Measurements from ENCODE around the gene CIRBP. TPM values are rescaled to one million over a fixed set of nuclear protein-coding genes. Genes with fewer than 3 reads are reported as not detected.
"Not testable (repeated sequence)": the region's sequence is repeated elsewhere in the genome, so short reads cannot be mapped to it uniquely, and the experiment has no call there.

CIRBP gene
- total RNA-seq, 4 donors from 2014 or later, result 389 to 640 (median 576) TPM

DNA sequence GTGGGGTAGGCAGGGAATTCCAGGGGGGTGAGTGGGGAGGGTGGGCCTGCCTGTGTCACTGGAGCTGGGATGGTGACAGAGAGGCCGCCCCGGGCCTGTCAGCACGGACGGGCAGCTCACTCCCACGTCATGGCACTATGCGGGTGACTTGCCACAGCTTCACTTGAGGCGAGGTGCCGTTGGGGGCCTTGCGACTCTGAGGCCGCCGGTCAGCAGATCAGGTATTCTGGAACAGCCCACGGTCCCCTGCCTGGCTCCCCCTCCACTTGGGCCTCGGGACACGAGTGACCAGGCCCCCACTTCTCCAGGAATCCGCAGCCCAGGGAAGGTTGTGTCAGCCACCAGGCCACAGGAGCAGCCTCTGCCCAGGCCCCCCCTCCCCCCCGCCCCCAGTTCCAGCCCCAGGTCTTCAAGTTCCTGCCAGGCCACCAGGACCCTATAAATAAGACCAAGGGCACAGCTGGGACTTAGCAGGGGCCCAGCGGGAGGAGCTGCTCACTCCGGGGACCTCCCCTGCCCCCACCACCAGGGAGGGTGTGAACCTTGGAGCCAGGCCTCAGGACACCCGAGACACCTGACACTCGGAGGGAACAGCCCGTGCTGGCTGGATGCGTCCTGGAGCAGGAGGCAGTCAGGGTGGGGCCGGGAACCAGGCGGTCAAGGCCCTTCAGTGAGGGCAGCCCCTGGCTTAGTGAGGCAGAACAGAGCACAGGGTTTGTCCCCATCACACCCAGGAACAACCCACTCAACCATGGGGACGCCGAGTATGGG lies 23.5 kb upstream of the CIRBP start:
- Histone ChIP-seq H3K27ac (peak overlapping the region; percentile 90 to 99 (median 99)), H3K36me3 (peaks cover 0 to 3% (median 0%) of the 10 kb centered on the region in 3 donors), H3K9me3 (no peaks in the 10 kb centered on the region), H3K4me1 (peaks cover 3 to 74% (median 45%) of the 10 kb centered on the region in 4 donors), H3K4me3 (peak overlapping the region in 1 of 4 donors; percentile 9), H3K27me3 (no peaks in the 10 kb centered on the region)
- TF ChIP-seq POLR2A (IDR thresholded peaks at IDR 0.05) (no peak), EP300 (IDR thresholded peaks at IDR 0.05) (peak; percentile 38 to 65)
- DNase-seq (ENCODE audit: low spot score in 2 of 2), result no peak
- 40 to 61% methylated on average over 12 to 24 of the region's 26 CpGs for WGBS, 2 donors

DNA sequence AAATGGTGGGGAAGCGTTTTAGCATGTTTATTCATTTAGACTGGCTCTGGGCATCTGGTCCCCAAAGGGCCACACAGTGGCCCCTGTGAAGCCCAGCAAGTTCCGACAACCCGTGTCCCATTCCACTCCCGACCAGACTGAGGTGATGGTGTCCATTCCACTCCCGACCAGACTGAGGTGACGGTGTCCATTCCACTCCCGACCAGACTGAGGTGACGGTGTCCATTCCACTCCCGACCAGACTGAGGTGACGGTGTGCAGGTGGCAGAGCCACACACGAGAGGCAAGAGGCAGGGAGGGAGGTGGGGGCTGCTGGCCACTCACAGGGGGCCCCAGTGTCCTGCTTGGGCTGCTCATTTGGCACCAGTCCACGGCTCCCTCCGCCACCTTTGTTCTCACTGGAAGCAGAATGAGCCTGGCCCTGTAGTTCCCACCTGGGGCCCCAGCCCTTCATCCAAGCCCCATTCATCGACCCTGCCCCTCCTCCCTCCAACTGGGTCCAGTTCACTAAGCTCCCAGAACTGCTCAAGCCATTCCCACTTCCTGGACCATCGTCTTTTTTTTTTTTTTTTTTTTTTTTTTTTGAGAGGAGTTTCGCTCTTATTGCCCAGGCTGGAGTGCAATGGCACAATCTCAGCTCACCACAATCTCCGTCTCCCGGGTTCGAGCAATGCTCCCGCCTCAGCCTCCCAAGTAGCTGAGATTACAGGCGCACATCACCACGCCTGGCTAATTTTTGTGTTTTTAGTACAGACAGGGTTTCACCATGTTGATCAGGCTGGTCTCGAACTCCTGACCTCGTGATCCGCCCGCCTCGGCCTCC lies 22.7 kb upstream of the CIRBP start:
- Histone ChIP-seq H3K4me1 (peaks cover 0 to 74% (median 41%) of the 10 kb centered on the region in 4 donors), H3K27ac (peak overlapping the region; percentile 90 to 99 (median 99))
- H3K9me3 ChIP-seq; H3K4me3 ChIP-seq; H3K36me3 ChIP-seq; H3K27me3 ChIP-seq; DNase-seq (ENCODE audit: low spot score in 2 of 2): not testable (repeated sequence)
- 73 to 80% methylated on average over 26 of the region's 27 CpGs for WGBS, 2 donors

DNA sequence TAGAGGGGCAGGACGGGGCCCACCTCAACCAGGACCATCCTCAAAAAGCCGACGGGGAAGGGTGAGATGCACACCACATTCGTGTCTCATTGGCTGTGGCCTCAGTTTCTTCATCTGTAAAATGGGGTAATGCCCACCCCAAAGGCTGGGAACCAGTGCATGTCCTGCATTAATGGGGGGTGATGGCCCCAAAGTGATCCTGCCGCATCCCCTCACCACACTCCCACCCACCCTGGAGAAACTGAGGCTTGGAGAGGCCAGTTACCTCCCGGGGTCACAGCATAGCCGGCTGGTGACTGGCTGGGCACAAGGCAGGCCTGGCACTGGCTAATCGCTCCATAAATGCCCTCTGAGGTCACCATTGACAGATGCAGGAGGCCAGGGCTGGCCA lies 21.4 kb upstream of the CIRBP start:
- H3K36me3 ChIP-seq, result peaks cover 0 to 3% (median 0%) of the 10 kb centered on the region in 3 donors
- H3K9me3 ChIP-seq, result no peaks in the 10 kb centered on the region
- H3K27me3 ChIP-seq, result no peaks in the 10 kb centered on the region
- DNase-seq (ENCODE audit: low spot score in 2 of 2), result no peak
- H3K27ac ChIP-seq, result peak overlapping the region; percentile 98 to 99 (median 99)
- H3K4me3 ChIP-seq, result peak overlapping the region; percentile 49 to 99 (median 92)
- peaks cover 0 to 76% (median 44%) of the 10 kb centered on the region in 4 donors for H3K4me1 ChIP-seq
- TF ChIP-seq EP300 (IDR thresholded peaks at IDR 0.05) (no peak), POLR2A (IDR thresholded peaks at IDR 0.05) (no peak)
- TF ChIP-seq, protein P1, sequence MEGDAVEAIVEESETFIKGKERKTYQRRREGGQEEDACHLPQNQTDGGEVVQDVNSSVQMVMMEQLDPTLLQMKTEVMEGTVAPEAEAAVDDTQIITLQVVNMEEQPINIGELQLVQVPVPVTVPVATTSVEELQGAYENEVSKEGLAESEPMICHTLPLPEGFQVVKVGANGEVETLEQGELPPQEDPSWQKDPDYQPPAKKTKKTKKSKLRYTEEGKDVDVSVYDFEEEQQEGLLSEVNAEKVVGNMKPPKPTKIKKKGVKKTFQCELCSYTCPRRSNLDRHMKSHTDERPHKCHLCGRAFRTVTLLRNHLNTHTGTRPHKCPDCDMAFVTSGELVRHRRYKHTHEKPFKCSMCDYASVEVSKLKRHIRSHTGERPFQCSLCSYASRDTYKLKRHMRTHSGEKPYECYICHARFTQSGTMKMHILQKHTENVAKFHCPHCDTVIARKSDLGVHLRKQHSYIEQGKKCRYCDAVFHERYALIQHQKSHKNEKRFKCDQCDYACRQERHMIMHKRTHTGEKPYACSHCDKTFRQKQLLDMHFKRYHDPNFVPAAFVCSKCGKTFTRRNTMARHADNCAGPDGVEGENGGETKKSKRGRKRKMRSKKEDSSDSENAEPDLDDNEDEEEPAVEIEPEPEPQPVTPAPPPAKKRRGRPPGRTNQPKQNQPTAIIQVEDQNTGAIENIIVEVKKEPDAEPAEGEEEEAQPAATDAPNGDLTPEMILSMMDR (IDR thresholded peaks at IDR 0.05), result no peak
- 76 to 94% methylated on average over 6 to 8 of the region's 8 CpGs for WGBS, 2 donors

DNA sequence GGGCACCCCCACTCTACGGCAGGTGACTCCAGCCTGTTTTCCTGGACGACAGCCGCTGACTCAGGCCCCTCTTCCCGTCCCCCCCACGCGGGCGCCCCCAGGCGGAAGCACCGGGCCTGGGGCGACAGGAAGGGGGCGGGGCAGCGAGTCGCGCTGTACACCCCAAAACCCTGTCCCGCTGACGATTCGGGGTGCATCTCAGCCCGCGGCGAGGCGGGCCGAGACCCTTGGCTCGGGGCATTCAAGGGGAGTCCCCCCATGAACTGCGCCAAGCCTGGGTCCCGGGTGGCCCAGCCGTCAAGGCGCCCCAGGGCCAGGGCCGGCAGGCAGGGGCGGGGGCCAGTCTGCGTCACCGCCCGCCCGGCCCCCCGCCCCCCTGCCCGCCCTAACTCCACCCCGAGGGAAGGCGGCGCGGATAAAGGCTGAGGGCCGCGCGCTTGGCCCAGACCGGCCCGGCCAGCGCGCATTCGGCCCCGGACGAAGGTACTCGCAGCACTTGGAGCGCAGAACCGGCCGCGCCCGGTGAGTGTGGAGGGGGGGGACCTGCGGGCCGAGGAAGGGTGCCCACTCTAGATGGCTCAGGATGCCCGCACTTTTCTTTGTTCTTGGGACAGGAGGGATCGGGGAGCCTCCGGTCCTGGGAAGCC lies 20.9 kb upstream of the CIRBP start, which contains the start of gene MIDN:
TSS of gene MIDN (plus strand) at position 445 of the 647 bp plus-strand sequence. CDS start 1,714 bp downstream, outside the sequence.
- peak within 1 kb of the TSS; percentile 69 to 99 (median 92) for H3K4me3 ChIP-seq
- peak within 1 kb of the TSS; percentile 98 to 99 (median 99) for H3K27ac ChIP-seq
- TF ChIP-seq, protein P1 (IDR thresholded peaks at IDR 0.05), result peak in 1 of 5 experiments; percentile 15
- TF ChIP-seq POLR2A (IDR thresholded peaks at IDR 0.05) (peak; percentile 72 to 87), EP300 (IDR thresholded peaks at IDR 0.05) (peak; percentile 29 to 92)
- H3K9me3 ChIP-seq, result no peaks in the 10 kb centered on the region
- H3K4me1 ChIP-seq, result peaks cover 0 to 76% (median 47%) of the 10 kb centered on the region in 4 donors
- H3K27me3 ChIP-seq, result no peaks in the 10 kb centered on the region
- peak in 1 of 2 donors; percentile 66 for DNase-seq (ENCODE audit: low spot score in 2 of 2)
- 0 to 12% methylated on average over 1 to 21 of the region's 60 CpGs for WGBS, 2 donors
- H3K36me3 ChIP-seq, result peaks cover 0 to 3% (median 0%) of the 10 kb centered on the region in 3 donors

DNA sequence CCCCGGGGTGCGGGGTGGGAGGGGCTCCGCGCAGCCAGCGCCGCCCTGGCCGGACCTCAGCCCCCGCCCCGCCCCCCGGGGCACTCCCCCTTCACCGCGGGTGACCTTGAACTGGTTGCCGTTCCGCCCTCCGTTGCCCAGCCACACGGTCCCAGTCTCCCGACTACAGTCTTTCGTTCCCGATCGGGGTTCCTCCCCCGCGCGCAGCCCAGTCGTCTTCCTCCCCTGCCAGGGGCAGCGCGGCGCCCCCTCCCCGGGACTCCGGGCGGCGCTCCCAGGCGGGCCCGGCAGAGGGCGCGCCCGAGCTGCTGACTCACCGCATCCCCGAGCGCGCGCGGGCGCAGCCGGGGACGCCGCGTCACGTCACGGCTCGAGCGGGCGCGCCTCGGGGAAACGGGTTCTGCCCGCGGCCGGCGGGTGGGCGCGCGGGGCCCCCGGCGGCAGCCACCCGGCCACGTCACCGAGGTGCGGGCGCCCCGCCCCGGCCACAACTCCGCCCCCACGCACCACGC lies 20.3 kb upstream of the CIRBP start:
- TF ChIP-seq POLR2A (IDR thresholded peaks at IDR 0.05), result no peak
- TF ChIP-seq, protein P1 (IDR thresholded peaks at IDR 0.05), result peak; percentile 93 to 100 (median 99)
- no peak for DNase-seq (ENCODE audit: low spot score in 2 of 2)
- Histone ChIP-seq H3K27me3 (no peaks in the 10 kb centered on the region), H3K4me1 (peaks cover 0 to 76% (median 51%) of the 10 kb centered on the region in 4 donors), H3K4me3 (peak overlapping the region; percentile 69 to 99 (median 92)), H3K27ac (peak overlapping the region; percentile 98 to 99 (median 99)), H3K36me3 (peaks cover 0 to 3% (median 0%) of the 10 kb centered on the region in 3 donors), H3K9me3 (no peaks in the 10 kb centered on the region)
- 0 to 1% methylated on average over 22 of the region's 74 CpGs for WGBS, 2 donors
